ENCODE measurements around the gene ACVR2B.

The ACVR2B gene

DNA sequence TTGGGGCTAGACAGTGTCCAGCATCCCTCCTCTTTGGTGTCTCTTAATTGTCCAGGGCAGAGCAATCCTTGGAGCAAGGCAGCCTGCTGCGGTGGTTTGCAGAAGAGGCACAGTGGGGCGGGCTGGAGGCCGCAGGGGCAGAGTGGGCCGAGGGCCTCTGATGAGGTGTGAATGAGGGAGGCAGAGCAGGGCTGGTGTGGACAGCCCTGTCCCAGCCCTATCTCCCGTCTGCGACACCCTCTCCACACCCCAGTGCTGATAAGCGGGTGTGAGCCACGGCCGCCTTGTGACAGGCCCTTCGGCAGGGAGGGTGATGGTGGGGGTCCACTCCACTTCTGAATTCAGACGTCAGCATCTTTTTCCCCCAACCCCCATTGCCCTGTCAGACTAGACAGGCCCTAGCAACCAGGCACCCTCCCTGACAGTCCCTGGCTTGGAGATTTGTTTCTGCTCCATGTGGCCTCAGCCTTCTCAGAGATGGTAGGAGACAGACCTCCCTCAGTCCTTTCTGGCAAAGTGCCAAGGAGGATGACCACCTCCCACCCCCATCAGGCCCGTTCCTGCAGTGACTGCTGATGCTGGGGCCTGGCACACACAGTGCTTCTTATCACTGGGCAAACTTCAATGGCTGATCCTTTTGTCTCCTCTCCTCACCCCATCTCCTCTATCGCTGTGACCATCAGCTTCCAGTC lies 79.7 kb downstream of the ACVR2B start:
- no peak for DNase-seq

DNA sequence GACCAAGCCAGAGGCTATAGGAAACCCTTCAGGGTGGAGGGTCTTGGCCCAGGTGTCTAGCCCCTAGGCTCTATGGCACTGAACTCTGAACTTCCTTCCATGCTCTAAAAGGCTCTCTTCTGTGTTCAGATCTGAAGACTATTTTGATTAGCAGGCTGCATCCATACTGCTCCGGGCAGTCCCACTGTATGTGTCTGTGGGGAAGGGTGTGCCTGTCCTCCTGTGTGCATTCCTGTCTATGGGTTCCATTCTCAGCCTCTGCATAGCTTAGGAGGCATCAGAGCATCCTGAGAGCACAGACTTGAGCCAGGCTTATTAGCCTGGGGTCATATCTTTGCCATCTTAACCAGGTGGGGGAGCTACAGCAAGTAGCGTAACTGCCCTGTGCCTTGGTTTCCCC lies 80.5 kb downstream of the ACVR2B start:
- no peak for DNase-seq

DNA sequence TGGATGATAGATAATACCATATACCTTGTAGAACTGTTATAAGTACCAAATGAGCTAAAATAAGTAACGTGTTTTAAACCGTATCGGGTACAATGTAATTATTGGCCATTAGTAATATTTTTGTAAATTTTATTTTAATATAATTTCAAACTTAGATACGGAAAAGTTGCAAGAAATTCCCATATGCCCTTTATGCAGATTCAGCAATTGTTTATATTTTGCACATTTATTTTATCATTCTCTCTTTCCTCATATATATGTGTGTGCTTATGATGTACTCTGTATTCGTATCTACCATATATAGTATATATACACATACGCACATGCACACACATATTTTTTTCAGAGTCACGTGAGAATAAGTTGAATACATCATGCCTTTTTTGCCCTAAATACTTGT lies 80.9 kb downstream of the ACVR2B start:
- DNase-seq: no peak

DNA sequence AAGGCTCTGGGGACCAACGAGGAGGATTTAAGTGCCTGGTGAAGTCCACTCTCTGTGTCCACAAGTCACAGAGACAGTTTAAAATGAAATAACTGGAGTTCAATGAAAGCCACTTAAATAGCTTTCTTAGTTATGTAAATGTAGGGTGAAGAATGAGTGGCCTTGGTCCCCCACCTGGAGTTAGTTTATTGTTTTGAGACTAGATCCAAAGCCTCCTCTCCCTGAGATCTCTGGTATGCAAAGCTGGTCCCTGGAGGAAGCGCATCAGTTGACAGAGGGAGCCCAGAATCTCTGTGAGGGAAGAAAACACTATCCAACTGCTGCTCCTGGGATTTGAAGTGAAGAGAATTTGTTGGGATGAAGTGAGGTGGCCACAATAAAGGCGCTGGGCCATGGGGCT lies 83.0 kb downstream of the ACVR2B start:
- no peak for DNase-seq

DNA sequence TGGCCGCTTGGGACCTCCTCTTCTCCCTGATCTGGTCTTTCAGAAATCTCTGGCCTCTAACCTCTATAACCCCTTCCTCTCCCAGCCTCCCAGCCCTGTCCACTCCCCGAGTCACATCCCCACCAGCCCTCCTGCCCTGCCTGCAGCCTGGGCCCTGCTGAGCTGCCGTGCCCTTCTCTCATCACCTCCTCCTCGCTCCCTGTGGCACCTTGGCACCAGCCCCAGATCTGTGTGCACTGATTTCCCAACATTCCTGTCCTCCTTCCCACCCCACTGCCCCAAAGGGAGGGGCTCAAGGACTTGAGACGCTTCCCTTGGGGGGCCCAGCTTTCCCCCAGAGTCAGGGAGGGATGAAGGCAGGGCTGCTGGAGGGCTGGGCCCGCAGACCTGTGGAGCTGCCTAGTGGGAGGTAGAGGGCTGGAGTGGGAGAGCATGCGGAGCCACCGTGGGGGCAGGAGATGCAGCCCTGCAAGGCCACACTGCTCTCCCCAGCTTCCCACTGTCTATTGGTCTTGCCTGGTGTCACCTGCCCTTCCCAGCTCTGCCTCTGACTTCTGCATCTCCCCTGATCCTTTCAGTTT lies 85.2 kb downstream of the ACVR2B start:
- DNase-seq: no peak

DNA sequence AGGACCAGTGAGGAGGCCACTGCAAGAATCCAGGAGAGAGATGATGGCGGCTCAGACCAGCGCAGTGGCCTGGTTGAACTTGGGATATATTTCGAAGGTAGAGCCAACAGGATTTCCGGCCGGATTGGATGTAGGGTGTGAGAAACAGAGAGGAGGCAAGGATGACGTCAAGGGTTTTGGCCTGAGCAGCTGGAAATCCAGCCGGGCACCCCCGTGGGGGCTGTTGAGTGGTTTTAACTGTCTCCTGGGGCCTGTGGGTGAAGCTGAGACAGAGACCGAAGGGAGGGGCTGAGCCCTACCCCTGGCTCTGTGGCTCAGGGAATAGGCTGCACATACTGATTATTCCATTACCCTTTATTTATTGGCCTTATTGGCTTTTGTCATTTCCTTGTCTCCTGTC lies 88.1 kb downstream of the ACVR2B start:
- DNase-seq: no peak
